Liver (tissue), 9 donors: ENCODE data around the gene SELENOM. TPM values are rescaled to one million over a fixed set of nuclear protein-coding genes. Genes with fewer than 3 reads are reported as not detected.
A peak's percentile ranks its signal among the peaks of the same experiment; 100 is the strongest.

Experiments
- DNase-seq: peaks from one replicate; pipeline ENCODE4 v3.0.0-alpha.2; 2017; ENCODE audit warnings: low spot score
- H3K27ac ChIP-seq, 2 donors: one replicate each; pipeline ENCODE4 v1.7.0; 2013; ENCODE audit warnings: inconsistent platforms in 2 of 2, low read length in 2 of 2, control low read depth in 1 of 2, low read depth in 1 of 2, mild to moderate bottlenecking in 1 of 2
- H3K27me3 ChIP-seq, 4 donors: one replicate each; pipeline versions ENCODE4 v1.6.1 to v1.7.0; 2013; ENCODE audit warnings: low read length in 3 of 4, inconsistent platforms in 1 of 4, mild to moderate bottlenecking in 1 of 4, moderate library complexity in 1 of 4; ENCODE audit not compliant: control insufficient read depth in 4 of 4, insufficient read depth in 4 of 4
- H3K36me3 ChIP-seq, 4 donors: one replicate each; pipeline versions ENCODE4 v1.6.1 to v1.7.0; 2013; ENCODE audit warnings: low read length in 3 of 4, mild to moderate bottlenecking in 3 of 4, low read depth in 1 of 4, moderate library complexity in 1 of 4; ENCODE audit not compliant: control insufficient read depth in 4 of 4, insufficient read depth in 3 of 4
- H3K4me1 ChIP-seq, 4 donors: one replicate each; pipeline versions ENCODE4 v1.6.1 to v1.7.0; 2013; ENCODE audit warnings: low read length in 3 of 4, mild to moderate bottlenecking in 3 of 4, moderate library complexity in 1 of 4; ENCODE audit not compliant: control insufficient read depth in 4 of 4, insufficient read depth in 4 of 4
- H3K4me3 ChIP-seq, 3 donors: one replicate each; pipeline versions ENCODE4 v1.6.1 to v1.7.0; 2013; ENCODE audit warnings: low read length in 3 of 3, control low read depth in 1 of 3, low read depth in 1 of 3, mild to moderate bottlenecking in 1 of 3
- H3K9ac ChIP-seq, 2 donors: one replicate each; pipeline ENCODE4 v1.7.0; 2013; ENCODE audit warnings: low read length in 2 of 2, mild to moderate bottlenecking in 2 of 2, moderate library complexity in 2 of 2, control low read depth in 1 of 2, low read depth in 1 of 2
- H3K9me3 ChIP-seq, 4 donors: one replicate each; pipeline versions ENCODE4 v1.6.1 to v1.7.0; 2013; ENCODE audit warnings: low read length in 3 of 4; ENCODE audit not compliant: control insufficient read depth in 4 of 4
- CTCF ChIP-seq: fragments of 150-350 bp; IDR thresholded peaks from 2 replicates; pipeline ENCODE4 v1.5.1; 2017; ENCODE audit warnings: improper control_type of control experiment, low read depth, low read length; ENCODE audit not compliant: missing input control
- EGR1 ChIP-seq, 2 donors: IDR thresholded peaks; 2 replicates each; pipeline ENCODE4 v1.6.1; 2016 to 2018; ENCODE audit warnings: antibody characterized with exemption in 2 of 2, low read depth in 2 of 2
- FOXA1 ChIP-seq: IDR thresholded peaks from 2 replicates; pipeline ENCODE4 v1.6.1; 2016; ENCODE audit warnings: antibody characterized with exemption
- GABPA ChIP-seq, 2 donors: IDR thresholded peaks in 1 of 2; conservative IDR thresholded peaks in 1 of 2; 2 replicates each; pipeline ENCODE4 v1.6.1; 2016; ENCODE audit warnings: antibody characterized with exemption in 2 of 2, mild to moderate bottlenecking in 1 of 2, moderate library complexity in 1 of 2
- HNF4A ChIP-seq, 2 donors: conservative IDR thresholded peaks; 2 replicates each; pipeline ENCODE4 v1.6.1; 2016; ENCODE audit warnings: antibody characterized with exemption in 2 of 2, mild to moderate bottlenecking in 2 of 2
- HNF4G ChIP-seq: IDR thresholded peaks from 2 replicates; pipeline ENCODE4 v1.6.1; 2016; ENCODE audit warnings: antibody characterized with exemption
- JUND ChIP-seq, 2 donors: IDR thresholded peaks; 2 replicates each; pipeline ENCODE4 v1.6.1; 2016; ENCODE audit warnings: antibody characterized with exemption in 2 of 2
- NR2F2 ChIP-seq: IDR thresholded peaks from 2 replicates; pipeline ENCODE4 v1.6.1; 2016; ENCODE audit warnings: antibody characterized with exemption
- RAD21 ChIP-seq, 2 donors: IDR thresholded peaks; 2 replicates each; pipeline ENCODE4 v1.6.1; 2016; ENCODE audit warnings: antibody characterized with exemption in 2 of 2, mild to moderate bottlenecking in 2 of 2
- REST ChIP-seq: IDR thresholded peaks from 2 replicates; pipeline ENCODE4 v1.6.1; 2016; ENCODE audit warnings: antibody characterized with exemption, mild to moderate bottlenecking
- RXRA ChIP-seq, 2 donors: IDR thresholded peaks; 2 replicates each; pipeline ENCODE4 v1.6.1; 2017 to 2018; ENCODE audit warnings: antibody characterized with exemption in 2 of 2, mild to moderate bottlenecking in 1 of 2
- SP1 ChIP-seq: IDR thresholded peaks from 2 replicates; pipeline ENCODE4 v1.6.1; 2018; ENCODE audit warnings: antibody characterized with exemption, mild to moderate bottlenecking
- TAF1 ChIP-seq: conservative IDR thresholded peaks from 2 replicates; pipeline ENCODE4 v1.6.1; 2016; ENCODE audit warnings: antibody characterized with exemption, mild to moderate bottlenecking
- WGBS: extraction: QIAGEN DNeasy Blood & Tissue Kit; methylation state at CpG from one replicate; pipeline ENCODE4 v1.1.7; 2013; 5-methylcytosine and 5-hydroxymethylcytosine counted together
- polyA plus RNA-seq, 2 donors: library from polyadenylated mRNA; stranded (reverse) in 1 of 2; unstranded in 1 of 2; fragments of 200-250 nt in 1 of 2; fragments of >200 nt in 1 of 2; fragmentation: Nextera tagmentation in 1 of 2; extraction: Ambion mirVana in 1 of 2; gene quantifications; one replicate each; pipeline versions ENCODE4 v1.2.1 to v1.2.3, GENCODE V29; 2013 to 2015
- total RNA-seq, 2 donors: library from RNA; depleted of rRNA; stranded (reverse); fragments of >200 nt; gene quantifications; one replicate each; pipeline ENCODE4 v1.2.3, GENCODE V29; 2014
- TF ChIP-seq, protein P1 (sequence below): IDR thresholded peaks from 2 replicates; pipeline ENCODE4 v1.6.1; 2016; ENCODE audit warnings: antibody characterized with exemption
- TF ChIP-seq, protein P2 (sequence below): IDR thresholded peaks from 2 replicates; pipeline ENCODE4 v1.6.1; 2016; ENCODE audit warnings: antibody characterized with exemption
- TF ChIP-seq, protein P3 (sequence below): IDR thresholded peaks from 2 replicates; pipeline ENCODE4 v1.6.1; 2016; ENCODE audit warnings: antibody characterized with exemption
- donor health status: healthy.
- donor health status: healthy.
- donor health status: healthy.
- donor health status: healthy.
- donor health status: healthy.

SELENOM gene
- total and polyA plus RNA-seq, 4 donors = 3.0 to 17.3 (median 12.2) TPM

DNA sequence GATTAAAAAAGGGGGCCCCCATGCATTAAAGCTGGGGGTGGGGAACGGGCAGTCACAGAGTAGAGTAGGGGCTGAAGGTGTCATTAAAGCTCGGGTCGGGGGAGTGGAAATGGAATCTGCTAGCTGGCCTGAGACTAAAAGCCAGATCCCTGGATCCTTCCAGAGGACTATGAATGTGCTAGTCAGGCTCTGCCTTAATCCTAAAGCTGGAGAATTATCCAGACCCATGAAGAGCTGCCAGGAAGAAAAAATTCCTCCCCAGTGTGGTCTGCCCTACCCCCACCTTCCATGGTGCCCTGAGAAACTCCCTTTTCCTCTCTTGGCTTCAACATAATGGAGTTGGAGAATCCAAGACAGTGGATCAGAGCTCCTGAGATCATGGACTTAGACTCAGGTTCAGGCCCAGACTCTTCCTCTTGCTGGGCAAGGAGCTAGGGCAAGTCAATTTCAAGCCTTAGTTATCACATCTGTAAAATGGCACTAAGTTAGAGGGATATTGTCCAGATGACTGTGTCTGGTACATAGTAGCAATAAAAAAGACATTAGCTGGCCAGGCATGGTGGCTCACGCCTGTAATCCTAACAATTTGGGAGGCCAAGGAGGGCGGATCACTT is 50.3 kb downstream of the SELENOM start:
- TF ChIP-seq REST (no peak), HNF4G (no peak), NR2F2 (no peak), GABPA (IDR thresholded peaks at IDR 0.05 in 1 of 2, conservative IDR thresholded peaks at IDR 0.05 in 1 of 2) (no peak), RAD21 (IDR thresholded peaks at IDR 0.05) (no peak), RXRA (IDR thresholded peaks at IDR 0.05) (no peak), SP1 (no peak), HNF4A (conservative IDR thresholded peaks at IDR 0.05) (no peak), TAF1 (no peak), CTCF (no peak)
- TF ChIP-seq, protein P1, sequence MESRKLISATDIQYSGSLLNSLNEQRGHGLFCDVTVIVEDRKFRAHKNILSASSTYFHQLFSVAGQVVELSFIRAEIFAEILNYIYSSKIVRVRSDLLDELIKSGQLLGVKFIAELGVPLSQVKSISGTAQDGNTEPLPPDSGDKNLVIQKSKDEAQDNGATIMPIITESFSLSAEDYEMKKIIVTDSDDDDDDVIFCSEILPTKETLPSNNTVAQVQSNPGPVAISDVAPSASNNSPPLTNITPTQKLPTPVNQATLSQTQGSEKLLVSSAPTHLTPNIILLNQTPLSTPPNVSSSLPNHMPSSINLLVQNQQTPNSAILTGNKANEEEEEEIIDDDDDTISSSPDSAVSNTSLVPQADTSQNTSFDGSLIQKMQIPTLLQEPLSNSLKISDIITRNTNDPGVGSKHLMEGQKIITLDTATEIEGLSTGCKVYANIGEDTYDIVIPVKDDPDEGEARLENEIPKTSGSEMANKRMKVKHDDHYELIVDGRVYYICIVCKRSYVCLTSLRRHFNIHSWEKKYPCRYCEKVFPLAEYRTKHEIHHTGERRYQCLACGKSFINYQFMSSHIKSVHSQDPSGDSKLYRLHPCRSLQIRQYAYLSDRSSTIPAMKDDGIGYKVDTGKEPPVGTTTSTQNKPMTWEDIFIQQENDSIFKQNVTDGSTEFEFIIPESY = no peak
- Histone ChIP-seq H3K4me3 (no peak overlapping the region), H3K27me3 (no peaks in the 10 kb centered on the region), H3K4me1 (peaks cover 0 to 5% (median 1%) of the 10 kb centered on the region in 4 donors), H3K27ac (no peak overlapping the region), H3K36me3 (no peaks in the 10 kb centered on the region), H3K9me3 (no peaks in the 10 kb centered on the region), H3K9ac (no peak overlapping the region)
- WGBS = 88% methylated on average over 5 of the region's 5 CpGs
- no peak for DNase-seq

DNA sequence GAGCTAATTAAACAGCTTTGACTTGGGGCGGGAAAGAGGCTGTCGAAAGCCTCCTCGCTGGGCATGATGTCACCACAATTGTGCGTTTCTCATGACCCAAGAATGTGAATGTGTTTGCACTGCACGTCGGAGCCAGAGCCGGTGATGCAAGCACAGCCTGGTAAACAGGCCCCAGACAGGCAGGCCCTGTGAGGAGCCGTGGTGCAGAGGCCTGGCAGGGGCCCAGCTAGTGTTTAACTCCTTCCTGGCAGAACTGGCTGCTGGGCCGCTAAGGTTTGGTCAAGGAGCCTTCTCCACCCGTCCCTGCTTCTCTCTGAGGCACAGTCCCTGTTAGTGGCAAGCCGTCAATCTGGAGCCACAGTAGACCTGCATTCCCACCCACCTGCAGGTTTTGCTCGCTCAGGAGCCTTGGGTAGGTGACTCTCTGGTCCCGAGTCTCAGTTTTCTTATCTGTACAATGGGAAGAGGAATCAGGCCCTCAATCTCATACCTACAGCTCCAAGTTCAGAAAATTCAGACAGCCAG is 51.7 kb downstream of the SELENOM start:
- peak; percentile 67 for DNase-seq
- Histone ChIP-seq H3K9me3 (no peaks in the 10 kb centered on the region), H3K36me3 (no peaks in the 10 kb centered on the region), H3K4me1 (peaks cover 0 to 5% (median 1%) of the 10 kb centered on the region in 4 donors), H3K4me3 (no peak overlapping the region), H3K9ac (peak overlapping the region in 1 of 2 donors; percentile 43), H3K27ac (peak overlapping the region; percentile 46 to 59), H3K27me3 (no peaks in the 10 kb centered on the region)
- WGBS = 39% methylated on average over 13 of the region's 13 CpGs
- TF ChIP-seq RAD21 (IDR thresholded peaks at IDR 0.05) (peak; percentile 4 to 52), RXRA (IDR thresholded peaks at IDR 0.05) (peak; percentile 44 to 62), GABPA (IDR thresholded peaks at IDR 0.05 in 1 of 2, conservative IDR thresholded peaks at IDR 0.05 in 1 of 2) (no peak), FOXA1 (no peak), TAF1 (no peak), HNF4G (no peak), NR2F2 (peak; percentile 36), CTCF (no peak), EGR1 (IDR thresholded peaks at IDR 0.05; ENCODE audit: low read depth in 2 of 2) (no peak), SP1 (peak; percentile 58), JUND (IDR thresholded peaks at IDR 0.05) (peak; percentile 67 to 88)
- TF ChIP-seq, protein P2, sequence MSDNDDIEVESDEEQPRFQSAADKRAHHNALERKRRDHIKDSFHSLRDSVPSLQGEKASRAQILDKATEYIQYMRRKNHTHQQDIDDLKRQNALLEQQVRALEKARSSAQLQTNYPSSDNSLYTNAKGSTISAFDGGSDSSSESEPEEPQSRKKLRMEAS = peak; percentile 29
- TF ChIP-seq, protein P1 = no peak
- TF ChIP-seq, protein P3, sequence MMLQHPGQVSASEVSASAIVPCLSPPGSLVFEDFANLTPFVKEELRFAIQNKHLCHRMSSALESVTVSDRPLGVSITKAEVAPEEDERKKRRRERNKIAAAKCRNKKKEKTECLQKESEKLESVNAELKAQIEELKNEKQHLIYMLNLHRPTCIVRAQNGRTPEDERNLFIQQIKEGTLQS = peak; percentile 98
